Activated T-cell treated with anti-CD3 and anti-CD28 coated beads for 24 hours (primary cell): ENCODE data around the gene MAGI2.

Source experiments
- DNase-seq: peaks from one replicate; pipeline ENCODE4 v3.0.0-alpha.2; 2020; ENCODE audit warnings: low read depth

MAGI2 gene

GRCh38 chr7:78222001-78222751 lies 1231.3 kb downstream of the MAGI2 start:
- no peak for DNase-seq

DNA sequence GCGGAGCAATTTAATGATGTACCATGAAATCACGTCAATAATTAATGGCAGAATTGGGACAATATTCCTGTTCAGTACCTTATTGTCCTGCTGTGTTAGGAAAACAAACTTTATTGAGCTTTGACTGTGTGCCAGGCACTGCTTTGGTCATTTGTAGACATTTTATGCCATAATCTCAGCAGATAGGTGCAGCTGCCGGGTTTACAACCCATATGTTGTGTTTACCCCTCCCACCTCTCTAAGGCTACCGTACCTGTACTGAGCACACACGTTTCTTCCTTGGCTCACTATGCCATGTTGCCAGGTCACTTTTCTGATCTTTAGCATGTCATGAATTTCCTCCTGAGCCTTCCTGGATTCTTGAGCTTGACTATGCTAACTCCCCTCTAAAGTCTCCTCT lies 1232.7 kb downstream of the MAGI2 start:
- DNase-seq: no peak

- DNase-seq: no peak
Observed at GRCh38 chr7:78218876-78219275, 1234.6 kb downstream of the MAGI2 start.

DNA sequence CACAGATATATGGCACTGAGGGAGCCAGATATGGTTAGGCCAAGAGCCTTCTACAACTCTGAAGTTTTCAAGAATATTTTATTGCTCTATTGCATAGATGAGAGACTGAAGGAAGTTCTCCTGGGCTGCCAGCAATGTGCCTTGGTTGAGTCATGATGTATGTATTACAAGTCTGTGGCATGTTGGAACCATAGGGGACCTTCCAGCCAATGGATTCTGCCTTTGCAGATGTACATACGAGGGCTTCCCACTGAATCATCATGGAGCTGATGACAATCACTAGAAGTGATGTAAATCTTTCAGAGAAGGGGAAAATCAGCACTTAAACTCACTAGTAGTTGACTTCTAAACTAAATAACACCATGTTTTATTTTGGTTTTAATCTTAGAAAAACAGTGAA lies 1235.4 kb downstream of the MAGI2 start:
- no peak for DNase-seq

GRCh38 chr7:78215199-78215598 lies 1238.3 kb downstream of the MAGI2 start:
- DNase-seq: no peak

DNA sequence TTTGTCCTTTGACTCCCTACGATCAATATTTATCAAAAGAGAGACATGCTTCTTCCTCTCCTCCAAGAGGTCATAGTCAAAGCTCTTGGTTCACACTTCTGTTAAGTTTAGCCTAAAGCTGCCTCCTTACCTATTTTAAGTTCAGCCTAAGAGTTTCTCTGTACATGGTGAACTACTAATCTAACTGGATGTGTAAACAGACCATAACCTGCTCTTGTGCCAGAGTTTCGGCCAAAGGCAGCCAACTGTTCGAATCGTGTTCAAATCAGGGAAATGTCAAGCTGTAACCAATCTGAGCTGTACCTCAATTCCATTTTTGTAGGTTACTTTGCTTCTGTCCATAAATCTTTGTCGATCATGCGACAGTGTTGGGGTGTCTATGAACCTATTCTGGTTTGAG lies 1240.1 kb downstream of the MAGI2 start:
- no peak for DNase-seq

DNA sequence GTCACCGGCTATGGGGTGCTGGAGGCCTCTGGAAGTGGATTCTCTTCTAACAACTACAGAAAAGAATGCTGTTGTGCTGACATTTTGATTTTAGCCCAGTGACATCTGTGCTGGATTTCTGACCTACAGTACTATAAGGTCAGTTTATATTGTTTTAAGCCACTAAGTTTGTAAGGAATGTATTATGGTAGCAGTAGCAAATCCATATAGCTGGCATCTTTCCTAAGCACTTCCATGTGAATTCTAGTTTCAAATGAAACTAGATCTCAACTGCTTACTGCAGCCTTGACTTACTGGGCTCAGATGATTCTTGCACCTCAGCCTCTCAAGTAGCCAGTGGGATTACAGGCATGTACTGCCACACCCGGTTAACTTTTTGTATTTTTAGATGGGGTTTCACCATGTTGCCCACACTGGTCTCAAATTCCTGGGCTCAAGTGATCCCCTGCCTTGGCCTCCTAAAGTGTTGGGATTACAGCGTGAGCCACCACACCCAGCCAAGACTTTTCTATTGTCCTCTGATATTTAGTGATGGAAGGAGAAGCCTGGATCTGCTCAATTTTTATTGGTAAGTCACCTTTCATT lies 1240.9 kb downstream of the MAGI2 start:
- no peak for DNase-seq

DNA sequence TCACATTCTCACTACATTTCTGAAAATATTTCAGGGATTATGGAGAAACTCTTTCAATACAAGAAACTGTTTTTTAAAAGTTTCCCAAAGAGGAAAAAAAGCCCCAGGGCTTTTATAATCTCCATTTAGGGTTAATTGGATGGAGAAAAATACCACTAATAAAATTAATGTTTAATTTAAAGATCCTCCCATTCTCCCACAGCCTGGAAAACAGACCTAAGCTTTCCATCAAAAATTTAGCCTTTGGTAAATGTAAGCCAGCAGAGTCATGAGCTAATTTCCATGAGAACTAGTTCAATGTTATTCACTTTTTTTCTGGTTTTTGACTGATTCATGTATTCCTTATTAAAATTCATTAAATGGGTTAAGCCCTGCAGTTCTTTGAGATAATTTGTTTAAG lies 1246.2 kb downstream of the MAGI2 start:
- no peak for DNase-seq

GRCh38 chr7:78206769-78207168 lies 1246.7 kb downstream of the MAGI2 start:
- no peak for DNase-seq

- DNase-seq: no peak
Observed at GRCh38 chr7:78203042-78203720, 1250.3 kb downstream of the MAGI2 start.

- DNase-seq: no peak
Observed at GRCh38 chr7:78198756-78199155, 1254.7 kb downstream of the MAGI2 start.

GRCh38 chr7:78197447-78197846 lies 1256.0 kb downstream of the MAGI2 start:
- DNase-seq: no peak

DNA sequence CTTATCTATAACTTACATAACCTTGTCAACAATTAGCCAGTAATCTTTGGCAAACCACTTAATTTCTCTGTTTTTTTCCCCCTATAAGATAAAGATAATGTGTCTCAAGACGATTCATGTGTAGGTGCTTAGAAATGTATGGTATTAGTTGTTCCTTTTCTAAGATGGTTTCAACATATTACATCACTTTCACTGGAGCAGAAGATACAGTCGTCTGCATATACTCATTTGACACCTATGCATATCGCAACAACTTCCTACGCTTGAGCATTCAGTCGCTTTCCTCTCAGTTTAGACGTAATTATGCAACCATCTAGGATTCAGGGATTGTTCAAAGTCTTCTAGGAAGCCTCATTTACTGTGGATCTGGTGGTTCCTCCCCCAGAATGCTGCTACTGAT lies 1258.2 kb downstream of the MAGI2 start:
- DNase-seq: no peak

DNA sequence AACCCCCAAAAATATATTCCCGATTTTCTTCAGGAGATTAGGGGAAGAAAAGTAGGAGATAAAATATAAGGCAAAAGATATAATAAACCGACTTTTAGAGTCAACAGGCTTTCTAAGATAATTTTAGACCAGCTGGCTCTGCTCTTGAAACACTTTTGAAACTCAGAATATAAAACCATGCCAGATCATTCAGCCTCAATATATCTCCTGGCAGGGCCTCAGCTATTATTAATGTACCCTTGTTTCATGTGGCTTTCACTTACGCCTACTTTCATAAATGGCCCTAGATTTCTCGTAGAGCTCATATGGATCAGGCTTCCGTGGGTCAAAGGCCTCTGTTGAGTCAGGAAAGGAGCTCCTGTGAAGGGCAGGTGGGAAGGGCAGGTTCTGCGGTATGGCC lies 1258.9 kb downstream of the MAGI2 start:
- DNase-seq: no peak

DNA sequence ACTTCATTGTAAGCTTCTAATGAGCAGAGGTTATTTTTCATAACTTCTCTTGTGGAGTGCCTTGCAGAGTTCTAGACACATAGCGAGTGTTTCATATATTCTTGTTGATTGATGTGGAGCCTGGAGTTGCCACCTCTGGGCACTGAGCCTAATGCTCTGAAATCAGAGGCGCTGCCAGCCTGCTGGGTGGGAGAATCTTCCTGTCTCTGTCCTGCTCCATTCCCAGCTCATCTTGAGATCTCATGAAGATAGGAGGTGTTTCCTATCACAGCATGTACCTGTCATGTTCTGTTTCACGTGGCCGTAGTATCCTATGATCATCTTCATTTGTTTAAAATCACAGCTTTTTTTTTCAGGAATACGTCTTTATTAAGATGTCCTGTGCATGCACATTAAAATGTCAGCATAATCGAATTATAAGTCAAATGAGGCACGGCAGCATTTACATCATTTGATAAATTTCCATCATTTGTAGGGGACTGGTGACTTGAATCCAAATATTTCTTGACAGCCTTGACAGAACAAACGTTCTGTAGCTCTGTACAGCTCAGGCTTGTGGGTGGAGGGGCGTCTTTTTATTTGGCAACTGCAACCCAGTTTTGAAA lies 1261.9 kb downstream of the MAGI2 start:
- DNase-seq: no peak

GRCh38 chr7:78189762-78190161 lies 1263.7 kb downstream of the MAGI2 start:
- DNase-seq: no peak

- DNase-seq: no peak
Observed at GRCh38 chr7:78185149-78185745, 1268.2 kb downstream of the MAGI2 start.

- no peak for DNase-seq
Observed at GRCh38 chr7:78184299-78184698, 1269.2 kb downstream of the MAGI2 start.

GRCh38 chr7:78179827-78180477 lies 1273.5 kb downstream of the MAGI2 start:
- no peak for DNase-seq

GRCh38 chr7:78179211-78179610 lies 1274.3 kb downstream of the MAGI2 start:
- no peak for DNase-seq

DNA sequence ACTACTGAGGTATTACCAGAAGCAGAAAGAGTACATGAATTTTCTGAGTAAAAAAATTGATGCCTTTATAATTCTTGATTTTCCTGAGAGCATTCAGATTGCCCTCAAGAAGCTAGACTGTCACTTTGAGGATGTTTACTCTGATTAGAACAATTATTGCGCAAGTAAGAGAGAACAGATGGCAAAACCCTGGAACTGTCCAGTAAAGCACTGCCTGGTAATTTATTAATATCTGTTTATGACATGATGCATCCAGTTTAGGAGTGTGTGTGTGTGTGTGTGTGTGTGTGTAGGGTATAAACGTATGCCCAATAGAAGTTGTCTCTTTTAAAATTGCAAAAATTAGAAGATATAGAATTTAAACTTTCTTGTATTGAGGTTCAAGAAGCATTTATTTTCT lies 1275.1 kb downstream of the MAGI2 start:
- DNase-seq: no peak

- no peak for DNase-seq
Observed at GRCh38 chr7:78176171-78176570, 1277.3 kb downstream of the MAGI2 start.
